RWPE1 (cell line): ENCODE results near the gene WDR7.

Experiments
- CTCF ChIA-PET: fragments of 350-600 bp; sonication (Branson Sonifier 250); formaldehyde crosslinking; extraction: SDS; loops from one replicate; lab custom pipeline; 2021; lab: Yijun Ruan, JAX
- POLR2A ChIA-PET: fragments of 400-600 bp; formaldehyde crosslinking; extraction: SDS; loops from one replicate; lab custom pipeline; 2020; ENCODE audit warnings: antibody characterized with exemption; ENCODE audit not compliant: low non-redundant PET; lab: Yijun Ruan, JAX
- DNase-seq: peaks from one replicate; pipeline ENCODE4 v3.0.0; 2012; ENCODE audit warnings: low spot score
- H3K27ac ChIP-seq: fragments of 450-650 bp; 2 replicates; pipeline ENCODE4 v1.5.1; 2017
- TF ChIP-seq, protein P1 (sequence below): fragments of 450-650 bp; conservative IDR thresholded peaks from 2 replicates; pipeline ENCODE4 v1.5.1; 2017; ENCODE audit warnings: low read depth, mild to moderate bottlenecking

The WDR7 gene

DNA sequence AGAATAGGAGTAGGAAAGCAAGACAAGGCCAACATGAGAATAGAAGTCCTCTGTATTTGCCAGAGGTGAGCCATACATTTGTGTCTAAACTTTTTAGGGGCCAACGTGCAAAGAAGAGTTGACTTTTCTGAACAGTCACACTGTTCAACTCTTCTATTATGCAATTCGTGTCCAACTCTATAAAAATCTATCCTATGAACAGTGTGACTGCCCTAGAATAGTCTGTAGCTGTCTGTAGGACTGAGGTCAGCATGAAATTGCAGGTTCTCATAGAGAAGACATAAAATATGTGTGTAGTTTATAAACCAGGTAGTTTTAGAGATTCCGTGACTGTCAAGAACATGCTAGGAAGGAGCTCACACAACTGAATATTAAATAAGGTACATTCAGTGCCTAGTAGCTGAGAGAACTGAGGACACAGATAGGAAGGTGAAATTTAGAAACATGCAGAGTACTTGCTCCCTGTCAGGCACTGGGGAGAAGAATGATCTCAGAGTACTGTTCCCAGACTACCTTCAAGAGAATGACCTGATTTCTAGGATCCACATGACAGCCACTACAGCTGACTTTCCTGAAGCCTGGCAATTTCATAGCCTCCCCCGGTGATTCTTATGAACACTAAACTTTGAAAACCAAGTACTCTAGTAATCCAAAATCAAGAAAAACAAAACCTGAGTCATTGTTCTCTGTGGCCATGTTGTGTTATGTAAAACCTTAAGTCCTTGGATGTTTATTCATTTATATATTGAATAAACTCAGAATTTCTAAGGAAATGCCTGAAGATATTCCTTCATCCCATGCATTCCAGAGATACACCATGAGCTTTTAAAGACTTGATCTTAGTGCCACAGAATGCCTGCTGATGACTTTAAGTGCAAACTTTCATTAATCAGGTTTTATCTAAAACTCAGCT is 294.3 kb downstream of the WDR7 start:
- POLR2A ChIA-PET: no interaction called here
- TF ChIP-seq, protein P1, sequence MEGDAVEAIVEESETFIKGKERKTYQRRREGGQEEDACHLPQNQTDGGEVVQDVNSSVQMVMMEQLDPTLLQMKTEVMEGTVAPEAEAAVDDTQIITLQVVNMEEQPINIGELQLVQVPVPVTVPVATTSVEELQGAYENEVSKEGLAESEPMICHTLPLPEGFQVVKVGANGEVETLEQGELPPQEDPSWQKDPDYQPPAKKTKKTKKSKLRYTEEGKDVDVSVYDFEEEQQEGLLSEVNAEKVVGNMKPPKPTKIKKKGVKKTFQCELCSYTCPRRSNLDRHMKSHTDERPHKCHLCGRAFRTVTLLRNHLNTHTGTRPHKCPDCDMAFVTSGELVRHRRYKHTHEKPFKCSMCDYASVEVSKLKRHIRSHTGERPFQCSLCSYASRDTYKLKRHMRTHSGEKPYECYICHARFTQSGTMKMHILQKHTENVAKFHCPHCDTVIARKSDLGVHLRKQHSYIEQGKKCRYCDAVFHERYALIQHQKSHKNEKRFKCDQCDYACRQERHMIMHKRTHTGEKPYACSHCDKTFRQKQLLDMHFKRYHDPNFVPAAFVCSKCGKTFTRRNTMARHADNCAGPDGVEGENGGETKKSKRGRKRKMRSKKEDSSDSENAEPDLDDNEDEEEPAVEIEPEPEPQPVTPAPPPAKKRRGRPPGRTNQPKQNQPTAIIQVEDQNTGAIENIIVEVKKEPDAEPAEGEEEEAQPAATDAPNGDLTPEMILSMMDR: no peak
- no peak for DNase-seq
- no peak overlapping the region for H3K27ac ChIP-seq
- CTCF ChIA-PET: no interaction called here

DNA sequence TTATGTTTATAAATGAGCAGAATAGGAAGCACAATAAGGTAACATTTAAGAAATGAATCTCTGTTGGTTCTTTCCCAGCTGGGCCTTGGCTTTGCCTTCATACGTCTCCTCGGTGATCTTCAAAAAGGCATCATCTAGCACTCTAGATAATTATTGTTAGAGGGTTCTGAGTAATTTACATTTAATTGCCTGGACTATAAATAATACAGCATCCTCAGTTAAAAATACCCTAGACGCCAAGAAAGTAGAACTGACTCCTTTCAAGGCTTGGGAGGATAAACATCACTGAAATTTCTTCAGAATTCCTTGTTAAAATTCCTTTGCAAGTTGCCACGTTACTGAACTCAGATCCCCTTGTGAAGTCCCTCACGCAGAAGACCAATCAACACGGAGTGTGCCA is 296.1 kb downstream of the WDR7 start:
- TF ChIP-seq, protein P1: no peak

DNA sequence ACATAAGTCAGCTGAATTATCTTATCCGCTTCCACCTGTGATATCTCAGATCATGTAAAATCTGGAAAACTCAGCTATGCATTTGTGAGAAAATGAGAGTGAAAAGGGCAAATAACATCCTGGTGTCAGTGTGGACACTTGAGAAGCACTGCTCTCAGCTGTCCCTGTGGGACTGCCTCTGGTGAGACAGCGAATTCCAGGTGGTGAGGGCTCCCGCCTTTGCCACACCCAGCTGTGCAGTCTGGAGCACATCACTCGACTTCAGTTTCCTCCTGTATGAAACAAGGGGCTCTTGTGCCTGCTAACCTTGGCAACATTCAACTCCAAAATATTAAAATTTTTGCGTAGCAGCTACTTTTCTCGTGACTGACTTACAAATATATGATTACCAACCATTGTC is 300.9 kb downstream of the WDR7 start:
- no peak for DNase-seq
- H3K27ac ChIP-seq: no peak overlapping the region
- ChIA-PET POLR2A (no interaction called here), CTCF (no interaction called here)
- TF ChIP-seq, protein P1: no peak

More for the DNA sequence above, 296.1 kb downstream of the WDR7 start:
- ChIA-PET POLR2A (no interaction called here), CTCF (no interaction called here)
- H3K27ac ChIP-seq: no peak overlapping the region
- DNase-seq: no peak

- POLR2A ChIA-PET: no interaction called here
- DNase-seq: no peak
- TF ChIP-seq, protein P1: no peak
- CTCF ChIA-PET: interaction anchor here (0.5 to 0.6 kb wide), 2 partner anchors 28 to 1979 kb away, joined by 3 read pairs; no protein-coding TSS in a partner anchor
- no peak overlapping the region for H3K27ac ChIP-seq
These were observed 302.5 kb downstream of the WDR7 start for GRCh38 chr18:56953428-56954198.

GRCh38 chr18:56955490-56955889 is 304.3 kb downstream of the WDR7 start:
- H3K27ac ChIP-seq: no peak overlapping the region
- POLR2A ChIA-PET: no interaction called here

GRCh38 chr18:56959120-56959519 is 308.0 kb downstream of the WDR7 start:
- no peak for DNase-seq
- CTCF ChIA-PET: no interaction called here
- POLR2A ChIA-PET: no interaction called here
- TF ChIP-seq, protein P1: no peak
- H3K27ac ChIP-seq: no peak overlapping the region

More at GRCh38 chr18:56955490-56955889, 304.3 kb downstream of the WDR7 start:
- CTCF ChIA-PET: no interaction called here
- DNase-seq: no peak
- TF ChIP-seq, protein P1: no peak
